PFSK-1 (cell line): ENCODE data around the gene POU6F2.

ENCODE experiments used
- FOXP2 ChIP-seq: optimal IDR thresholded peaks from 2 replicates; pipeline ENCODE3; 2011; ENCODE audit warnings: borderline replicate concordance, control low read depth, inconsistent platforms; ENCODE audit not compliant: insufficient read depth; ENCODE audit errors: extremely low read length, extremely low read depth
- POLR2AphosphoS5 ChIP-seq: IDR thresholded peaks from 2 replicates; pipeline ENCODE4 v1.6.1; 2012; ENCODE audit warnings: low read depth, mild to moderate bottlenecking, control low read depth, low read length, moderate library complexity
- REST ChIP-seq, 2 experiments: IDR thresholded peaks; 2 replicates each; pipeline versions ENCODE4 v1.6.1 to v1.8.0; 2011 to 2012; ENCODE audit warnings: low read depth in 2 of 2, low read length in 2 of 2, control low read depth in 1 of 2, inconsistent platforms in 1 of 2, mild to moderate bottlenecking in 1 of 2, moderate library complexity in 1 of 2; ENCODE audit not compliant: insufficient read depth in 1 of 2
- SIN3A ChIP-seq: IDR thresholded peaks from 2 replicates; pipeline ENCODE4 v1.6.1; 2012; ENCODE audit warnings: mild to moderate bottlenecking, low read length, moderate library complexity, borderline replicate concordance; ENCODE audit not compliant: insufficient read depth
- TAF1 ChIP-seq: IDR thresholded peaks from 2 replicates; pipeline ENCODE4 v1.6.1; 2012; ENCODE audit warnings: low read length, control low read depth, borderline replicate concordance; ENCODE audit not compliant: insufficient read depth

The POU6F2 gene

GRCh38 chr7:39294022-39294421, 316.3 kb downstream of the POU6F2 start:
- no peak for TF ChIP-seq POLR2AphosphoS5
- no peak for TF ChIP-seq TAF1
- no peak for TF ChIP-seq FOXP2

GRCh38 chr7:39295796-39296195, 318.1 kb downstream of the POU6F2 start:
- TF ChIP-seq FOXP2 (no peak), TAF1 (no peak), POLR2AphosphoS5 (no peak), REST (IDR thresholded peaks at IDR 0.05; ENCODE audit: insufficient read depth in 1 of 2, low read depth in 2 of 2, low read length in 2 of 2) (no peak), SIN3A (no peak)

- TF ChIP-seq POLR2AphosphoS5 (no peak), REST (IDR thresholded peaks at IDR 0.05; ENCODE audit: insufficient read depth in 1 of 2, low read depth in 2 of 2, low read length in 2 of 2) (no peak), FOXP2 (no peak), SIN3A (no peak), TAF1 (no peak)
Measured at GRCh38 chr7:39299695-39300094, 322.0 kb downstream of the POU6F2 start.

GRCh38 chr7:39300276-39300675, 322.6 kb downstream of the POU6F2 start:
- TF ChIP-seq REST (IDR thresholded peaks at IDR 0.05; ENCODE audit: insufficient read depth in 1 of 2, low read depth in 2 of 2, low read length in 2 of 2) (no peak), POLR2AphosphoS5 (no peak), FOXP2 (no peak), TAF1 (no peak), SIN3A (no peak)

GRCh38 chr7:39301543-39301942, 323.8 kb downstream of the POU6F2 start:
- TF ChIP-seq SIN3A (no peak), TAF1 (no peak), REST (IDR thresholded peaks at IDR 0.05; ENCODE audit: insufficient read depth in 1 of 2, low read depth in 2 of 2, low read length in 2 of 2) (no peak), POLR2AphosphoS5 (no peak), FOXP2 (no peak)
